H1 (cell line): ENCODE results near the gene EDA. TPM values are rescaled to one million over a fixed set of nuclear protein-coding genes. Genes with fewer than 3 reads are reported as not detected.

Experiments used
- CHD7 ChIP-seq: fragments of 300-600 bp; sonication (generic); IDR thresholded peaks from 2 replicates; pipeline ENCODE4 v1.7.1; 2012; ENCODE audit warnings: low read length, moderate library complexity, mild to moderate bottlenecking, inconsistent platforms; ENCODE audit not compliant: insufficient replicate concordance
- RAD21 ChIP-seq, 2 experiments: IDR thresholded peaks in 1 of 2; conservative IDR thresholded peaks in 1 of 2; 2 replicates each; pipeline ENCODE4 v1.6.1; 2011; ENCODE audit warnings: low read depth in 2 of 2, low read length in 2 of 2, improper control_type of control experiment in 1 of 2, inconsistent platforms in 1 of 2, mild to moderate bottlenecking in 1 of 2, moderate library complexity in 1 of 2
- polyA plus RNA-seq, 7 experiments: library from polyadenylated mRNA; depleted of rRNA in 3 of 7; stranded (reverse) in 5 of 7; unstranded in 2 of 7; fragments of >200 nt in 5 of 7; fragments of 200-250 nt in 2 of 7; gene quantifications; 1 replicate in 5 of 7; 2 replicates in 1 of 7; 4 replicates in 1 of 7; pipeline versions ENCODE4 v1.2.1 to v1.2.3, GENCODE V29; 2011 to 2013; ENCODE audit warnings: missing spikeins in 2 of 7, mixed read lengths in 2 of 7
- total RNA-seq: library from RNA; stranded (reverse); fragmentation: NEBNext Ultra II Directional; extraction: Animal tissue kit (Norgen Biotek cat#: 25700); gene quantifications from 2 replicates; pipeline ENCODE4 v1.2.1, GENCODE V29; 2021

The EDA gene
- total and polyA plus RNA-seq, 2 of the 8 experiments (the other 6 are each of a cell fraction or from before 2014, with no cell fraction given) = 7.5 to 10.5 TPM

- TF ChIP-seq CHD7 = no peak
- peak; percentile 79 to 85 for TF ChIP-seq RAD21 (IDR thresholded peaks at IDR 0.05 in 1 of 2, conservative IDR thresholded peaks at IDR 0.05 in 1 of 2; ENCODE audit: low read depth in 2 of 2, low read length in 2 of 2)
Measured at GRCh38 chrX:70030301-70030767, 414.4 kb downstream of the EDA start (continued).
